Large intestine (tissue), 3 donors: ENCODE data around the gene GUCY2D. TPM values are rescaled to one million over a fixed set of nuclear protein-coding genes. Genes with fewer than 3 reads are reported as not detected.
A peak's percentile ranks its signal among the peaks of the same experiment; 100 is the strongest.

Experiments
- DNase-seq, 2 donors: peaks; one replicate each; pipeline versions ENCODE4 v3.0.0 to v3.0.0-alpha.2; 2013
- H3K27ac ChIP-seq: one replicate; pipeline ENCODE4 v1.5.1; 2013; ENCODE audit warnings: low read length
- H3K27me3 ChIP-seq: 2 replicates; pipeline ENCODE4 v1.6.1; 2013; ENCODE audit warnings: low read length; ENCODE audit not compliant: control insufficient read depth, insufficient read depth
- H3K36me3 ChIP-seq: 2 replicates; pipeline ENCODE4 v1.6.1; 2013; ENCODE audit warnings: low read length; ENCODE audit not compliant: control insufficient read depth, insufficient read depth
- H3K4me1 ChIP-seq: one replicate; pipeline ENCODE4 v1.6.1; 2013; ENCODE audit warnings: low read length; ENCODE audit not compliant: control insufficient read depth, insufficient read depth
- H3K4me3 ChIP-seq: one replicate; pipeline ENCODE4 v1.5.1; 2013; ENCODE audit warnings: low read length
- H3K9me3 ChIP-seq: one replicate; pipeline ENCODE4 v1.6.1; 2013; ENCODE audit warnings: mild to moderate bottlenecking, low read depth, low read length, moderate library complexity; ENCODE audit not compliant: control insufficient read depth
- WGBS: methylation state at CpG from one replicate; pipeline ENCODE4 v1.1.5; 2013; ENCODE audit warnings: low lambda C conversion rate; ENCODE audit not compliant: insufficient coverage; 5-methylcytosine and 5-hydroxymethylcytosine counted together
- polyA plus RNA-seq: library from polyadenylated mRNA; unstranded; fragments of 120-200 nt; gene quantifications from one replicate; pipeline ENCODE4 v1.2.1, GENCODE V29; 2013

Gene GUCY2D
- polyA plus RNA-seq, 1 donor, result 1.3 TPM

- no peaks in the 10 kb centered on the region for H3K4me1 ChIP-seq
- H3K27ac ChIP-seq, result no peak overlapping the region
- DNase-seq, result no peak
- peaks cover 13% of the 10 kb centered on the region for H3K9me3 ChIP-seq
- H3K4me3 ChIP-seq, result no peak overlapping the region
- no CpG with 5 or more reads among the region's 8 CpGs for WGBS
- no peaks in the 10 kb centered on the region for H3K36me3 ChIP-seq
- no peaks in the 10 kb centered on the region for H3K27me3 ChIP-seq
These were observed 30.2 kb upstream of the GUCY2D start for GRCh38 chr17:7972131-7972785.

- Histone ChIP-seq H3K27me3 (no peaks in the 10 kb centered on the region), H3K36me3 (no peaks in the 10 kb centered on the region), H3K27ac (no peak overlapping the region), H3K9me3 (peaks cover 13% of the 10 kb centered on the region), H3K4me3 (no peak overlapping the region), H3K4me1 (no peaks in the 10 kb centered on the region)
- DNase-seq, result no peak
These were observed 27.7 kb upstream of the GUCY2D start for GRCh38 chr17:7974638-7975131.

GRCh38 chr17:7977039-7977438, 25.4 kb upstream of the GUCY2D start:
- Histone ChIP-seq H3K4me3 (no peak overlapping the region), H3K4me1 (no peaks in the 10 kb centered on the region), H3K27ac (no peak overlapping the region), H3K9me3 (peaks cover 13% of the 10 kb centered on the region), H3K27me3 (no peaks in the 10 kb centered on the region), H3K36me3 (no peaks in the 10 kb centered on the region)
- 79% methylated on average over 2 of the region's 4 CpGs for WGBS
- peak in 1 of 2 donors; percentile 11 for DNase-seq

- no peaks in the 10 kb centered on the region for H3K36me3 ChIP-seq
- peaks cover 2% of the 10 kb centered on the region for H3K27me3 ChIP-seq
- no peak overlapping the region for H3K4me3 ChIP-seq
- no peaks in the 10 kb centered on the region for H3K4me1 ChIP-seq
- DNase-seq, result no peak
- H3K9me3 ChIP-seq, result peaks cover 13% of the 10 kb centered on the region
- no peak overlapping the region for H3K27ac ChIP-seq
- 96% methylated on average over 5 of the region's 5 CpGs for WGBS
These were observed 24.6 kb upstream of the GUCY2D start for GRCh38 chr17:7977805-7978204.

- no peaks in the 10 kb centered on the region for H3K36me3 ChIP-seq
- peaks cover 2% of the 10 kb centered on the region for H3K27me3 ChIP-seq
- H3K4me1 ChIP-seq, result no peaks in the 10 kb centered on the region
- no peak overlapping the region for H3K4me3 ChIP-seq
- no peak overlapping the region for H3K27ac ChIP-seq
- no peak for DNase-seq
- no CpG with 5 or more reads among the region's 7 CpGs for WGBS
- no peaks in the 10 kb centered on the region for H3K9me3 ChIP-seq
These were observed 20.2 kb upstream of the GUCY2D start for GRCh38 chr17:7982173-7982572.

GRCh38 chr17:7982666-7983065, 19.7 kb upstream of the GUCY2D start:
- no peak overlapping the region for H3K4me3 ChIP-seq
- no peaks in the 10 kb centered on the region for H3K9me3 ChIP-seq
- H3K36me3 ChIP-seq, result no peaks in the 10 kb centered on the region
- WGBS, result no CpG with 5 or more reads among the region's 6 CpGs
- no peak for DNase-seq
- H3K4me1 ChIP-seq, result no peaks in the 10 kb centered on the region
- no peak overlapping the region for H3K27ac ChIP-seq
- peaks cover 2% of the 10 kb centered on the region for H3K27me3 ChIP-seq

- WGBS, result no CpG with 5 or more reads among the region's 9 CpGs
- Histone ChIP-seq H3K27me3 (peaks cover 2% of the 10 kb centered on the region), H3K9me3 (no peaks in the 10 kb centered on the region), H3K4me1 (no peaks in the 10 kb centered on the region), H3K36me3 (no peaks in the 10 kb centered on the region), H3K4me3 (no peak overlapping the region), H3K27ac (no peak overlapping the region)
- no peak for DNase-seq
These were observed 17.5 kb upstream of the GUCY2D start for GRCh38 chr17:7984904-7985303.

GRCh38 chr17:7987112-7987893, 15.1 kb upstream of the GUCY2D start:
- no peak for DNase-seq
- Histone ChIP-seq H3K4me3 (no peak overlapping the region), H3K4me1 (peaks cover 3% of the 10 kb centered on the region), H3K36me3 (no peaks in the 10 kb centered on the region), H3K27me3 (peaks cover 2% of the 10 kb centered on the region), H3K9me3 (no peaks in the 10 kb centered on the region), H3K27ac (no peak overlapping the region)
- WGBS, result 100% methylated on average over 1 of the region's 12 CpGs

GRCh38 chr17:7988750-7989178, 13.7 kb upstream of the GUCY2D start:
- Histone ChIP-seq H3K27me3 (no peaks in the 10 kb centered on the region), H3K36me3 (no peaks in the 10 kb centered on the region), H3K4me3 (no peak overlapping the region), H3K27ac (no peak overlapping the region), H3K9me3 (no peaks in the 10 kb centered on the region), H3K4me1 (peaks cover 3% of the 10 kb centered on the region)
- WGBS, result 50% methylated on average over 1 of the region's 5 CpGs
- peak; percentile 64 to 66 for DNase-seq

GRCh38 chr17:7989781-7990655, 12.4 kb upstream of the GUCY2D start:
- H3K27ac ChIP-seq, result no peak overlapping the region

More at GRCh38 chr17:7989781-7990655, 12.4 kb upstream of the GUCY2D start:
- Histone ChIP-seq H3K4me1 (peaks cover 3% of the 10 kb centered on the region), H3K9me3 (no peaks in the 10 kb centered on the region), H3K36me3 (no peaks in the 10 kb centered on the region), H3K27me3 (peaks cover 5% of the 10 kb centered on the region), H3K4me3 (peak overlapping the region; percentile 65)
- WGBS, result no CpG with 5 or more reads among the region's 59 CpGs
- peak; percentile 61 to 80 for DNase-seq
